ENCODE measurements around the gene EHD3. TPM values are rescaled to one million over a fixed set of nuclear protein-coding genes. Genes with fewer than 3 reads are reported as not detected.

EHD3 gene
- total and polyA plus RNA-seq, 2 of the 4 experiments (the other 2 are of a cell fraction) = 29.1 to 39.8 TPM

GRCh38 chr2:31213601-31214443 is 20.1 kb upstream of the EHD3 start:
- H2BK20ac ChIP-seq (ENCODE audit: low read depth, low read length) = no peak overlapping the region
- H4K91ac ChIP-seq (ENCODE audit: insufficient read depth, low read depth, low read length) = no peak overlapping the region
- no peak overlapping the region for H3K4me2 ChIP-seq (ENCODE audit: low read depth, low read length)
- H4K8ac ChIP-seq (ENCODE audit: low read depth in 2 of 2, low read length in 2 of 2) = no peak overlapping the region
- no peak overlapping the region for H3K18ac ChIP-seq (ENCODE audit: low read depth, low read length)
- no peaks in the 10 kb centered on the region for H3K9me1 ChIP-seq (ENCODE audit: insufficient read depth, low read length)
- H2AK5ac ChIP-seq (ENCODE audit: low read depth, low read length) = no peak overlapping the region
- CTCF ChIA-PET = no interaction called here
- H3K14ac ChIP-seq (replicated peaks; ENCODE audit: low read depth, low read length) = no peak overlapping the region
- no peak for TF ChIP-seq CEBPB (IDR thresholded peaks at IDR 0.05; ENCODE audit: low read depth, low read length)
- TF ChIP-seq POLR2A (IDR thresholded peaks at IDR 0.05; ENCODE audit: low read depth, low read length) = no peak
- no peak for TF ChIP-seq MAZ (IDR thresholded peaks at IDR 0.05; ENCODE audit: borderline replicate concordance, low read depth, low read length)
- TF ChIP-seq, protein P1, sequence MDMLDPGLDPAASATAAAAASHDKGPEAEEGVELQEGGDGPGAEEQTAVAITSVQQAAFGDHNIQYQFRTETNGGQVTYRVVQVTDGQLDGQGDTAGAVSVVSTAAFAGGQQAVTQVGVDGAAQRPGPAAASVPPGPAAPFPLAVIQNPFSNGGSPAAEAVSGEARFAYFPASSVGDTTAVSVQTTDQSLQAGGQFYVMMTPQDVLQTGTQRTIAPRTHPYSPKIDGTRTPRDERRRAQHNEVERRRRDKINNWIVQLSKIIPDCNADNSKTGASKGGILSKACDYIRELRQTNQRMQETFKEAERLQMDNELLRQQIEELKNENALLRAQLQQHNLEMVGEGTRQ (IDR thresholded peaks at IDR 0.05; ENCODE audit: low read depth, low read length) = no peak
- TF ChIP-seq RCOR1 (IDR thresholded peaks at IDR 0.05; ENCODE audit: insufficient replicate concordance, low read length) = no peak
- TF ChIP-seq, protein P2, sequence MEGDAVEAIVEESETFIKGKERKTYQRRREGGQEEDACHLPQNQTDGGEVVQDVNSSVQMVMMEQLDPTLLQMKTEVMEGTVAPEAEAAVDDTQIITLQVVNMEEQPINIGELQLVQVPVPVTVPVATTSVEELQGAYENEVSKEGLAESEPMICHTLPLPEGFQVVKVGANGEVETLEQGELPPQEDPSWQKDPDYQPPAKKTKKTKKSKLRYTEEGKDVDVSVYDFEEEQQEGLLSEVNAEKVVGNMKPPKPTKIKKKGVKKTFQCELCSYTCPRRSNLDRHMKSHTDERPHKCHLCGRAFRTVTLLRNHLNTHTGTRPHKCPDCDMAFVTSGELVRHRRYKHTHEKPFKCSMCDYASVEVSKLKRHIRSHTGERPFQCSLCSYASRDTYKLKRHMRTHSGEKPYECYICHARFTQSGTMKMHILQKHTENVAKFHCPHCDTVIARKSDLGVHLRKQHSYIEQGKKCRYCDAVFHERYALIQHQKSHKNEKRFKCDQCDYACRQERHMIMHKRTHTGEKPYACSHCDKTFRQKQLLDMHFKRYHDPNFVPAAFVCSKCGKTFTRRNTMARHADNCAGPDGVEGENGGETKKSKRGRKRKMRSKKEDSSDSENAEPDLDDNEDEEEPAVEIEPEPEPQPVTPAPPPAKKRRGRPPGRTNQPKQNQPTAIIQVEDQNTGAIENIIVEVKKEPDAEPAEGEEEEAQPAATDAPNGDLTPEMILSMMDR (conservative IDR thresholded peaks at IDR 0.05; ENCODE audit: low read depth, low read length) = no peak
- no peak for TF ChIP-seq MAFK (IDR thresholded peaks at IDR 0.05; ENCODE audit: low read depth, low read length)
- TF ChIP-seq RFX5 (IDR thresholded peaks at IDR 0.05; ENCODE audit: low read depth, low read length) = no peak
- TF ChIP-seq CHD1 (IDR thresholded peaks at IDR 0.05; ENCODE audit: low read depth, low read length) = no peak
- no peak for TF ChIP-seq MXI1 (IDR thresholded peaks at IDR 0.05; ENCODE audit: borderline replicate concordance, low read depth, low read length)
- no peak for TF ChIP-seq BHLHE40 (IDR thresholded peaks at IDR 0.05; ENCODE audit: low read depth, low read length)
- TF ChIP-seq NFE2L2 (IDR thresholded peaks at IDR 0.05; ENCODE audit: low read depth, low read length) = no peak
- TF ChIP-seq FOS (IDR thresholded peaks at IDR 0.05; ENCODE audit: low read depth, low read length) = no peak
- no peak for TF ChIP-seq SMC3 (IDR thresholded peaks at IDR 0.05; ENCODE audit: low read depth, low read length)
- POLR2A ChIA-PET (ENCODE audit: unreplicated experiment) = no interaction called here
- no peak overlapping the region for H3K4ac ChIP-seq (ENCODE audit: low read depth, low read length)
- no peak overlapping the region for H2BK120ac ChIP-seq (ENCODE audit: low read depth, low read length)
- no peak overlapping the region for H3K9ac ChIP-seq (ENCODE audit: low read depth, low read length)
- no peak overlapping the region for H3K27ac ChIP-seq (ENCODE audit: insufficient read depth, low read length)
- BruUV-seq (replicated peaks) = no TSS peak
- no peak for ATAC-seq (ENCODE audit: low read depth)
- no peak overlapping the region for H4K5ac ChIP-seq (ENCODE audit: low read depth, low read length)
- no peaks in the 10 kb centered on the region for H3K9me3 ChIP-seq (ENCODE audit: control insufficient read depth, insufficient read depth, low read length)
- H3K4me3 ChIP-seq (ENCODE audit: insufficient read depth, low read depth, low read length) = no peak overlapping the region
- H3K23ac ChIP-seq (ENCODE audit: low read depth, low read length) = no peak overlapping the region
- H3K36me3 ChIP-seq (ENCODE audit: control insufficient read depth, insufficient read depth, low read length) = no peaks in the 10 kb centered on the region
- H3K56ac ChIP-seq (ENCODE audit: extremely low read depth, insufficient read depth, low read length) = no peak overlapping the region
- WGBS, 2 experiments (ENCODE audit: extremely low coverage in 2 of 2, insufficient read length in 1 of 2) = no CpG with 5 or more reads among the region's 4 CpGs
- H2AK9ac ChIP-seq (replicated peaks; ENCODE audit: low read depth, low read length, poor library complexity) = no peak overlapping the region
- DNase-seq = no peak
- no peak overlapping the region for H2AFZ ChIP-seq (replicated peaks; ENCODE audit: low read length, poor library complexity)
- in situ Hi-C loops (cut with MboI; ENCODE audit: low sequenced_read_pairs) (no loop called here), intact Hi-C loops (cut with micrococcal nuclease) (no loop called here), dilution Hi-C loops (cut with HindIII; ENCODE audit: low sequenced_read_pairs, unreplicated experiment) (no loop called here)
- no peaks in the 10 kb centered on the region for H3K4me1 ChIP-seq (ENCODE audit: control insufficient read depth, insufficient read depth, low read length)
- H3K27me3 ChIP-seq (ENCODE audit: control insufficient read depth, insufficient read depth, low read length) = peaks cover 10% of the 10 kb centered on the region
- H3K79me1 ChIP-seq (ENCODE audit: low read depth in 1 of 2, low read length in 2 of 2) = no peaks in the 10 kb centered on the region
- no peaks in the 10 kb centered on the region for H4K20me1 ChIP-seq (ENCODE audit: insufficient read depth, low read length)
- H2BK15ac ChIP-seq (ENCODE audit: low read depth, low read length) = no peak overlapping the region
- no peak overlapping the region for H2BK5ac ChIP-seq (ENCODE audit: low read depth, low read length, poor library complexity, severe bottlenecking)
